Panc1 (cell line): ENCODE data around the gene DCHS1. TPM values are rescaled to one million over a fixed set of nuclear protein-coding genes. Genes with fewer than 3 reads are reported as not detected.

ENCODE experiments used
- ATAC-seq: fragments of 200-7000 bp; cut with Tn5 transposase; 2 replicates; pipeline ENCODE4 v1.9.1; 2020; ENCODE audit warnings: mild to moderate bottlenecking, moderate library complexity
- BruUV-seq: library from RNA; stranded (reverse); fragments of 400-500 nt; replicated peaks from 2 replicates; lab custom pipeline; 2021; lab: Mats Ljungman, UMichigan
- CTCF ChIA-PET: fragments of 300-600 bp; sonication (Branson Sonifier 250); formaldehyde crosslinking; loops from one replicate; lab custom pipeline; 2022; ENCODE audit warnings: antibody characterized with exemption; lab: Charles Lee
- POLR2A ChIA-PET: fragments of 300-600 bp; sonication (Branson Sonifier 250); formaldehyde crosslinking; loops from one replicate; lab custom pipeline; 2022; ENCODE audit warnings: antibody characterized with exemption; lab: Charles Lee
- DNase-seq: peaks from one replicate; pipeline ENCODE4 v3.0.0-alpha.2; 2010; ENCODE audit warnings: low read depth, low spot score
- H3K27ac ChIP-seq: 2 replicates; pipeline ENCODE4 v1.5.1; 2011; ENCODE audit warnings: mild to moderate bottlenecking, low read length, inconsistent platforms
- H3K27me3 ChIP-seq: fragments of 200-500 bp; sonication (Bioruptor generic); 2 replicates; pipeline ENCODE4 v1.6.0; 2014; ENCODE audit warnings: low read length, inconsistent platforms; ENCODE audit not compliant: control insufficient read depth, insufficient read depth
- H3K36me3 ChIP-seq: fragments of 200-500 bp; sonication (Bioruptor generic); 2 replicates; pipeline ENCODE4 v1.5.1; 2014; ENCODE audit warnings: inconsistent platforms, mild to moderate bottlenecking, low read length, moderate library complexity; ENCODE audit not compliant: control insufficient read depth, insufficient read depth
- H3K4me1 ChIP-seq: 2 replicates; pipeline ENCODE4 v1.5.1; 2011; ENCODE audit warnings: inconsistent platforms, mild to moderate bottlenecking, low read length, moderate library complexity; ENCODE audit not compliant: control insufficient read depth, insufficient read depth
- H3K4me3 ChIP-seq, 2 experiments: 2 replicates each; pipeline ENCODE4 v1.5.1; 2011 to 2012; ENCODE audit warnings: low read depth in 2 of 2, low read length in 2 of 2, mild to moderate bottlenecking in 2 of 2, inconsistent platforms in 1 of 2, moderate library complexity in 1 of 2
- H3K9me3 ChIP-seq: fragments of 200-500 bp; sonication (Bioruptor generic); 2 replicates; pipeline ENCODE4 v1.5.1; 2014; ENCODE audit warnings: low read depth, mild to moderate bottlenecking, inconsistent platforms, low read length, moderate library complexity; ENCODE audit not compliant: control insufficient read depth, insufficient read depth
- POLR2AphosphoS5 ChIP-seq: IDR thresholded peaks from 2 replicates; pipeline ENCODE4 v1.6.1; 2012; ENCODE audit warnings: mild to moderate bottlenecking, low read depth, low read length, moderate library complexity
- SIN3A ChIP-seq: IDR thresholded peaks from 2 replicates; pipeline ENCODE4 v1.6.1; 2012; ENCODE audit warnings: low read depth, mild to moderate bottlenecking, low read length, moderate library complexity, borderline replicate concordance; ENCODE audit not compliant: insufficient read depth
- TCF7L2 ChIP-seq: IDR thresholded peaks from 2 replicates; pipeline ENCODE4 v1.6.1; 2011; ENCODE audit warnings: mild to moderate bottlenecking, low read depth, low read length, inconsistent platforms
- in situ Hi-C: cut with HindIII; loops from 2 replicates; pipeline ENCODE4 v1.10.0; 2016; ENCODE audit warnings: low sequenced_read_pairs, low pct_unique_long_range_greater_than_20kb
- intact Hi-C: fragments of 100-400 bp; cut with micrococcal nuclease; formaldehyde crosslinking; loops from one replicate; pipeline ENCODE4 v1.10.0; 2022; ENCODE audit not compliant: unreplicated experiment
- total RNA-seq: library from RNA; stranded (reverse); gene quantifications from one replicate; pipeline ENCODE4 v1.2.1, GENCODE V29; 2021; ENCODE audit not compliant: unreplicated experiment
- TF ChIP-seq, protein P1 (sequence below), 2 experiments: IDR thresholded peaks; 2 replicates each; pipeline ENCODE4 v1.6.1; 2011 to 2012; ENCODE audit warnings: low read depth in 2 of 2, control low read depth in 1 of 2, low read length in 1 of 2, mild to moderate bottlenecking in 1 of 2, moderate library complexity in 1 of 2; ENCODE audit not compliant: insufficient read depth in 1 of 2
- TF ChIP-seq, protein P2 (sequence below): fragments of 450-650 bp; IDR thresholded peaks from 2 replicates; pipeline ENCODE4 v1.5.1; 2017; ENCODE audit warnings: mild to moderate bottlenecking

Gene DCHS1
- total RNA-seq, 1 experiment from 2014 or later = 2.2 TPM

DNA sequence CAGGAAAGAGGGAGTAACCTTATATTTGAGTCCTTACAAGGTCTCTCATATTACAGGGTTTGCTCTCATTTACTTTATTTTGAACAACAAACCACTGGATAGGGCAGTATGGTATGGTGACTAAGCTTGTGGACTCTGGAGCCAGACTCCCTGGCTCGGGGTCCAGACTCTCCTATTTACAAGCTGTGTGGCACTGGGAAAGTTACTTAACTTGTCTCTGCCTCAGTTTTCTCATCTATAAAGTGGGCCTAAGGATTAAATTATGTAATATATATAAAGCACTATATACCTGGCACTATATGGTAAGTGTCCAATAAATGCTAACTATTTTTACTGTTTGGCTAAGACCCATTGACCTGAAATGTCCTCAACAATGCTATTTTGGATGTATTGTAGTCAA is 1.7 kb upstream of the DCHS1 start:
- in situ Hi-C loops = no loop called here

DNA sequence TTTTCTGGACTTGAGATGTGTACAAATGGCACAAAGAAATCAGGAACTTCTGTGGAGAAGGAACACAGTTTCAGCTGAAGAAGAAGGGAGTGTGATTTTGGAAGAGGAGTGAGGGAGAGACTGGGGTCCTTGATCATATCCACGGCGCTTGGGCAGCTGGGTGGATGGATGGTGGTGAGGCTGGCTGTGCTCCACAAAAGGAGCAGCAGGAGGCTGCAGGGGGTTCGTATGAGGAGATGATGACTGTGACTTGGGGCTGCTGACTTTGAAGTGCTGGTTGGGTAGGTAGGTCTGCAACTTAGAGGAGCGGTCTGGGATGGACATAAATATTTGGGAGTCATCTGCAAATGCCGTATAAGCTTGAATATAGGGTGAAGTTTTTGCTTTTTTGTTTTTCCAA is 1.3 kb upstream of the DCHS1 start:
- ATAC-seq (no peak), DNase-seq (no peak)
- Histone ChIP-seq H3K9me3 (no peaks in the 10 kb centered on the region), H3K4me3 (no peak overlapping the region), H3K27ac (no peak overlapping the region), H3K27me3 (peaks cover 58% of the 10 kb centered on the region), H3K4me1 (no peaks in the 10 kb centered on the region), H3K36me3 (no peaks in the 10 kb centered on the region; the same call in 1 of the 2 replicates)
- intact Hi-C loops (no loop called here), in situ Hi-C loops (no loop called here)
- no TSS peak for BruUV-seq
- ChIA-PET POLR2A (no interaction called here), CTCF (no interaction called here)
- TF ChIP-seq SIN3A = no peak

More for the DNA sequence above, 1.7 kb upstream of the DCHS1 start:
- peaks cover 53% of the 10 kb centered on the region for H3K27me3 ChIP-seq
- ChIA-PET CTCF (no interaction called here), POLR2A (no interaction called here)
- H3K9me3 ChIP-seq = no peaks in the 10 kb centered on the region
- H3K4me1 ChIP-seq = no peaks in the 10 kb centered on the region
- DNase-seq = no peak
- TF ChIP-seq TCF7L2 (no peak), POLR2AphosphoS5 (no peak), SIN3A (no peak)
- TF ChIP-seq, protein P1, sequence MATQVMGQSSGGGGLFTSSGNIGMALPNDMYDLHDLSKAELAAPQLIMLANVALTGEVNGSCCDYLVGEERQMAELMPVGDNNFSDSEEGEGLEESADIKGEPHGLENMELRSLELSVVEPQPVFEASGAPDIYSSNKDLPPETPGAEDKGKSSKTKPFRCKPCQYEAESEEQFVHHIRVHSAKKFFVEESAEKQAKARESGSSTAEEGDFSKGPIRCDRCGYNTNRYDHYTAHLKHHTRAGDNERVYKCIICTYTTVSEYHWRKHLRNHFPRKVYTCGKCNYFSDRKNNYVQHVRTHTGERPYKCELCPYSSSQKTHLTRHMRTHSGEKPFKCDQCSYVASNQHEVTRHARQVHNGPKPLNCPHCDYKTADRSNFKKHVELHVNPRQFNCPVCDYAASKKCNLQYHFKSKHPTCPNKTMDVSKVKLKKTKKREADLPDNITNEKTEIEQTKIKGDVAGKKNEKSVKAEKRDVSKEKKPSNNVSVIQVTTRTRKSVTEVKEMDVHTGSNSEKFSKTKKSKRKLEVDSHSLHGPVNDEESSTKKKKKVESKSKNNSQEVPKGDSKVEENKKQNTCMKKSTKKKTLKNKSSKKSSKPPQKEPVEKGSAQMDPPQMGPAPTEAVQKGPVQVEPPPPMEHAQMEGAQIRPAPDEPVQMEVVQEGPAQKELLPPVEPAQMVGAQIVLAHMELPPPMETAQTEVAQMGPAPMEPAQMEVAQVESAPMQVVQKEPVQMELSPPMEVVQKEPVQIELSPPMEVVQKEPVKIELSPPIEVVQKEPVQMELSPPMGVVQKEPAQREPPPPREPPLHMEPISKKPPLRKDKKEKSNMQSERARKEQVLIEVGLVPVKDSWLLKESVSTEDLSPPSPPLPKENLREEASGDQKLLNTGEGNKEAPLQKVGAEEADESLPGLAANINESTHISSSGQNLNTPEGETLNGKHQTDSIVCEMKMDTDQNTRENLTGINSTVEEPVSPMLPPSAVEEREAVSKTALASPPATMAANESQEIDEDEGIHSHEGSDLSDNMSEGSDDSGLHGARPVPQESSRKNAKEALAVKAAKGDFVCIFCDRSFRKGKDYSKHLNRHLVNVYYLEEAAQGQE (IDR thresholded peaks at IDR 0.05; ENCODE audit: insufficient read depth in 1 of 2, low read depth in 2 of 2, low read length in 1 of 2) = no peak
- TF ChIP-seq, protein P2, sequence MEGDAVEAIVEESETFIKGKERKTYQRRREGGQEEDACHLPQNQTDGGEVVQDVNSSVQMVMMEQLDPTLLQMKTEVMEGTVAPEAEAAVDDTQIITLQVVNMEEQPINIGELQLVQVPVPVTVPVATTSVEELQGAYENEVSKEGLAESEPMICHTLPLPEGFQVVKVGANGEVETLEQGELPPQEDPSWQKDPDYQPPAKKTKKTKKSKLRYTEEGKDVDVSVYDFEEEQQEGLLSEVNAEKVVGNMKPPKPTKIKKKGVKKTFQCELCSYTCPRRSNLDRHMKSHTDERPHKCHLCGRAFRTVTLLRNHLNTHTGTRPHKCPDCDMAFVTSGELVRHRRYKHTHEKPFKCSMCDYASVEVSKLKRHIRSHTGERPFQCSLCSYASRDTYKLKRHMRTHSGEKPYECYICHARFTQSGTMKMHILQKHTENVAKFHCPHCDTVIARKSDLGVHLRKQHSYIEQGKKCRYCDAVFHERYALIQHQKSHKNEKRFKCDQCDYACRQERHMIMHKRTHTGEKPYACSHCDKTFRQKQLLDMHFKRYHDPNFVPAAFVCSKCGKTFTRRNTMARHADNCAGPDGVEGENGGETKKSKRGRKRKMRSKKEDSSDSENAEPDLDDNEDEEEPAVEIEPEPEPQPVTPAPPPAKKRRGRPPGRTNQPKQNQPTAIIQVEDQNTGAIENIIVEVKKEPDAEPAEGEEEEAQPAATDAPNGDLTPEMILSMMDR = no peak
- no TSS peak for BruUV-seq
- no peaks in the 10 kb centered on the region; the same call in 1 of the 2 replicates for H3K36me3 ChIP-seq
- no peak overlapping the region for H3K4me3 ChIP-seq
- intact Hi-C loops = no loop called here
- H3K27ac ChIP-seq = no peak overlapping the region
- ATAC-seq = no peak

DNA sequence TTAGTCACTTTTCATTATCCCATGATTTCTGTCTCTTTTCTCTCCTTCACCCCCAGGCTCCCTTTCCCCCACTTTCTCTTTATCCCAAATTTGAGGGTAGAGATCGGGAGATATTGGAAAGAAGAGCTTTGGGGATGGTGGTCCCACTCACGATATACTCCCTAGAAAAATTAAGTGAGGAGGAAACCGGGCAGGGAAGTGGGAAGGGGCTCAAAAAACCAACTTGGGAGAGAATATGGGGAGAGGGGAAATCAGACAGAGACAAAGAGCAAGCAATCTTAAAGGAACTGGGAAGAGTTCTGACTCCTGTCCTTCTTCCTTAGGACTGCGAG is 941 bp upstream of the DCHS1 start:
- TF ChIP-seq TCF7L2 (no peak), POLR2AphosphoS5 (no peak), SIN3A (no peak)
- TF ChIP-seq, protein P1 (IDR thresholded peaks at IDR 0.05; ENCODE audit: insufficient read depth in 1 of 2, low read depth in 2 of 2, low read length in 1 of 2) = no peak
- TF ChIP-seq, protein P2 = no peak
- peaks cover 59% of the 10 kb centered on the region for H3K27me3 ChIP-seq
- no peak overlapping the region for H3K4me3 ChIP-seq
- no peaks in the 10 kb centered on the region for H3K4me1 ChIP-seq
- DNase-seq = no peak
- H3K36me3 ChIP-seq = no peaks in the 10 kb centered on the region; the same call in 1 of the 2 replicates
- H3K9me3 ChIP-seq = no peaks in the 10 kb centered on the region
- ATAC-seq = no peak
- POLR2A ChIA-PET = no interaction called here
- no peak overlapping the region for H3K27ac ChIP-seq
- in situ Hi-C loops (no loop called here), intact Hi-C loops (no loop called here)
- no TSS peak for BruUV-seq
- CTCF ChIA-PET = no interaction called here
